GM23338 (cell line): Measurements from ENCODE around the gene NEU2. TPM values are rescaled to one million over a fixed set of nuclear protein-coding genes. Genes with fewer than 3 reads are reported as not detected.

Source experiments
- ATAC-seq: fragments of 200-7000 bp; cut with Tn5 transposase; 3 replicates; pipeline ENCODE4 v1.9.1; 2020
- DNase-seq: peaks from one replicate; pipeline ENCODE4 v3.0.0-alpha.2; 2015; ENCODE audit warnings: low spot score
- H2AFZ ChIP-seq: fragments of 200-600 bp; sonication (generic); 2 replicates; pipeline ENCODE4 v1.8.0; 2016; ENCODE audit warnings: antibody characterized with exemption, mild to moderate bottlenecking, moderate library complexity
- H3F3A ChIP-seq: fragments of 200-600 bp; sonication (generic); replicated peaks from 2 replicates; pipeline ENCODE4 v1.8.0; 2017; ENCODE audit warnings: antibody characterized with exemption, mixed run types, low read depth
- H3K27ac ChIP-seq: fragments of 200-600 bp; sonication (generic); 2 replicates; pipeline ENCODE4 v1.6.1; 2016; ENCODE audit warnings: low read depth
- H3K27me3 ChIP-seq: fragments of 200-600 bp; sonication (generic); 2 replicates; pipeline ENCODE4 v1.8.0; 2016; ENCODE audit warnings: mild to moderate bottlenecking, mixed run types, moderate library complexity; ENCODE audit not compliant: insufficient read depth
- H3K36me3 ChIP-seq: fragments of 200-600 bp; sonication (generic); 2 replicates; pipeline ENCODE4 v1.8.0; 2016; ENCODE audit warnings: mild to moderate bottlenecking; ENCODE audit not compliant: insufficient read depth
- H3K4me1 ChIP-seq: fragments of 200-600 bp; sonication (generic); 2 replicates; pipeline ENCODE4 v1.8.0; 2016; ENCODE audit warnings: mild to moderate bottlenecking, moderate library complexity; ENCODE audit not compliant: insufficient read depth
- H3K4me2 ChIP-seq: fragments of 200-600 bp; sonication (generic); 2 replicates; pipeline ENCODE4 v1.7.1; 2017; ENCODE audit warnings: mixed run types
- H3K4me3 ChIP-seq: fragments of 200-600 bp; sonication (generic); 2 replicates; pipeline ENCODE4 v1.6.1; 2016; ENCODE audit warnings: mixed run types
- H3K79me2 ChIP-seq: fragments of 200-600 bp; sonication (generic); replicated peaks from 2 replicates; pipeline ENCODE4 v1.8.0; 2017; ENCODE audit warnings: mild to moderate bottlenecking; ENCODE audit not compliant: insufficient read depth
- H3K9me2 ChIP-seq: fragments of 200-600 bp; sonication (generic); 2 replicates; pipeline ENCODE4 v1.8.0; 2017; ENCODE audit not compliant: insufficient read depth
- H4K20me1 ChIP-seq: fragments of 200-600 bp; sonication (generic); replicated peaks from 2 replicates; pipeline ENCODE4 v1.8.0; 2017; ENCODE audit warnings: mild to moderate bottlenecking; ENCODE audit not compliant: insufficient read depth
- H3K27ac Mint-ChIP-seq: 2 replicates; pipeline ENCODE4 v1.8.0; 2020; ENCODE audit warnings: inconsistent platforms, mild to moderate bottlenecking, moderate library complexity, mixed read lengths
- H3K27me3 Mint-ChIP-seq: 3 replicates; pipeline ENCODE4 v1.8.0; 2022; ENCODE audit warnings: low read depth, mild to moderate bottlenecking, moderate library complexity, mixed read lengths, inconsistent platforms; ENCODE audit not compliant: insufficient read depth, poor library complexity
- H3K36me3 Mint-ChIP-seq: 3 replicates; pipeline ENCODE4 v1.8.0; 2021; ENCODE audit warnings: low read depth, mild to moderate bottlenecking, inconsistent platforms, moderate library complexity, mixed read lengths
- H3K4me1 Mint-ChIP-seq: 3 replicates; pipeline ENCODE4 v1.8.0; 2020; ENCODE audit warnings: mild to moderate bottlenecking, inconsistent platforms, mixed read lengths
- H3K4me3 Mint-ChIP-seq: 3 replicates; pipeline ENCODE4 v1.8.0; 2021; ENCODE audit warnings: moderate library complexity, mild to moderate bottlenecking, inconsistent platforms, mixed read lengths
- H3K9me3 Mint-ChIP-seq: 3 replicates; pipeline ENCODE4 v1.8.0; 2020; ENCODE audit warnings: moderate library complexity, mild to moderate bottlenecking, inconsistent platforms, mixed read lengths
- CREB1 ChIP-seq: fragments of 250-450 bp; sonication (Bioruptor Pico); IDR thresholded peaks from 2 replicates; pipeline ENCODE4 v1.5.0; 2020; ENCODE audit warnings: low read depth, mild to moderate bottlenecking, moderate library complexity
- CTCF ChIP-seq, 2 experiments: fragments of 200-600 bp in 1 of 2; sonication (generic) in 1 of 2; conservative IDR thresholded peaks; 2 replicates each; pipeline versions ENCODE4 v1.5.1 to v1.6.1; 2016 to 2017; ENCODE audit warnings: antibody characterized with exemption in 2 of 2, low read depth in 2 of 2, mild to moderate bottlenecking in 2 of 2, moderate library complexity in 1 of 2
- EZH2 ChIP-seq: fragments of 200-600 bp; sonication (generic); IDR thresholded peaks from one replicate; pipeline ENCODE4 v1.8.0; 2017; ENCODE audit warnings: antibody characterized with exemption, mild to moderate bottlenecking, low read depth; ENCODE audit not compliant: unreplicated experiment
- EZH2phosphoT487 ChIP-seq: fragments of 200-600 bp; sonication (generic); IDR thresholded peaks from one replicate; pipeline ENCODE4 v1.8.1; 2018; ENCODE audit warnings: antibody characterized with exemption; ENCODE audit not compliant: unreplicated experiment
- JUNB ChIP-seq: IDR thresholded peaks from one replicate; pipeline ENCODE4 v1.6.1; 2016; ENCODE audit warnings: antibody characterized with exemption; ENCODE audit not compliant: unreplicated experiment
- NANOG ChIP-seq: IDR thresholded peaks from 2 replicates; pipeline ENCODE4 v1.6.1; 2016; ENCODE audit warnings: antibody characterized with exemption, borderline replicate concordance
- POLR2AphosphoS5 ChIP-seq: IDR thresholded peaks from 2 replicates; pipeline ENCODE4 v1.6.1; 2016; ENCODE audit warnings: antibody characterized with exemption, low read depth
- STAT1 ChIP-seq: IDR thresholded peaks from one replicate; pipeline ENCODE4 v1.6.1; 2016; ENCODE audit warnings: antibody characterized with exemption; ENCODE audit not compliant: unreplicated experiment
- ZNF114 ChIP-seq: fragments of 250-450 bp; sonication (Bioruptor Pico); IDR thresholded peaks from 2 replicates; pipeline ENCODE4 v1.5.0; 2020; ENCODE audit warnings: mild to moderate bottlenecking, moderate library complexity
- ZNF331 ChIP-seq: fragments of 250-450 bp; sonication (Bioruptor Pico); IDR thresholded peaks from 2 replicates; pipeline ENCODE4 v1.5.0; 2020; ENCODE audit warnings: low read depth, mild to moderate bottlenecking, moderate library complexity
- polyA plus RNA-seq: library from polyadenylated mRNA; unstranded; fragments of >200 nt; fragmentation: Nextera tagmentation; extraction: Ambion mirVana; gene quantifications from 2 replicates; pipeline ENCODE4 v1.2.1, GENCODE V29; 2016
- total RNA-seq: library from RNA; depleted of rRNA; stranded (reverse); fragments of >200 nt; shearing (Covaris generic); gene quantifications from 2 replicates; pipeline ENCODE4 v1.2.3, GENCODE V29; 2014
- TF ChIP-seq, protein P1 (sequence below): IDR thresholded peaks from one replicate; pipeline ENCODE4 v1.6.1; 2018; ENCODE audit warnings: antibody characterized with exemption; ENCODE audit not compliant: unreplicated experiment
- TF ChIP-seq, protein P2 (sequence below): IDR thresholded peaks from 2 replicates; pipeline ENCODE4 v1.6.1; 2016; ENCODE audit warnings: antibody characterized with exemption
- TF ChIP-seq, protein P3 (sequence below): fragments of 250-450 bp; sonication (Bioruptor Pico); IDR thresholded peaks from 2 replicates; pipeline ENCODE4 v1.5.0; 2020; ENCODE audit warnings: mild to moderate bottlenecking, moderate library complexity

NEU2 gene
- total and polyA plus RNA-seq, 2 experiments from 2014 or later: not detected

GRCh38 chr2:233005096-233005495 is 27.4 kb upstream of the NEU2 start:
- Mint-ChIP-seq H3K9me3 (no peaks in the 10 kb centered on the region), H3K27me3 (peaks cover 12% of the 10 kb centered on the region), H3K27ac (no peak overlapping the region), H3K4me3 (no peak overlapping the region), H3K4me1 (peaks cover 2% of the 10 kb centered on the region; the same call in 1 of the 3 replicates), H3K36me3 (no peaks in the 10 kb centered on the region)
- Histone ChIP-seq H3F3A (no peaks in the 10 kb centered on the region), H4K20me1 (no peaks in the 10 kb centered on the region), H3K9me2 (no peaks in the 10 kb centered on the region), H3K4me2 (no peak overlapping the region), H3K79me2 (no peaks in the 10 kb centered on the region), H3K4me3 (no peak overlapping the region), H3K36me3 (no peaks in the 10 kb centered on the region), H3K27me3 (no peaks in the 10 kb centered on the region), H2AFZ (no peak overlapping the region), H3K27ac (no peak overlapping the region), H3K4me1 (no peaks in the 10 kb centered on the region)
- ATAC-seq (no peak), DNase-seq (no peak)
- no peak for TF ChIP-seq EZH2phosphoT487
- TF ChIP-seq, protein P1, sequence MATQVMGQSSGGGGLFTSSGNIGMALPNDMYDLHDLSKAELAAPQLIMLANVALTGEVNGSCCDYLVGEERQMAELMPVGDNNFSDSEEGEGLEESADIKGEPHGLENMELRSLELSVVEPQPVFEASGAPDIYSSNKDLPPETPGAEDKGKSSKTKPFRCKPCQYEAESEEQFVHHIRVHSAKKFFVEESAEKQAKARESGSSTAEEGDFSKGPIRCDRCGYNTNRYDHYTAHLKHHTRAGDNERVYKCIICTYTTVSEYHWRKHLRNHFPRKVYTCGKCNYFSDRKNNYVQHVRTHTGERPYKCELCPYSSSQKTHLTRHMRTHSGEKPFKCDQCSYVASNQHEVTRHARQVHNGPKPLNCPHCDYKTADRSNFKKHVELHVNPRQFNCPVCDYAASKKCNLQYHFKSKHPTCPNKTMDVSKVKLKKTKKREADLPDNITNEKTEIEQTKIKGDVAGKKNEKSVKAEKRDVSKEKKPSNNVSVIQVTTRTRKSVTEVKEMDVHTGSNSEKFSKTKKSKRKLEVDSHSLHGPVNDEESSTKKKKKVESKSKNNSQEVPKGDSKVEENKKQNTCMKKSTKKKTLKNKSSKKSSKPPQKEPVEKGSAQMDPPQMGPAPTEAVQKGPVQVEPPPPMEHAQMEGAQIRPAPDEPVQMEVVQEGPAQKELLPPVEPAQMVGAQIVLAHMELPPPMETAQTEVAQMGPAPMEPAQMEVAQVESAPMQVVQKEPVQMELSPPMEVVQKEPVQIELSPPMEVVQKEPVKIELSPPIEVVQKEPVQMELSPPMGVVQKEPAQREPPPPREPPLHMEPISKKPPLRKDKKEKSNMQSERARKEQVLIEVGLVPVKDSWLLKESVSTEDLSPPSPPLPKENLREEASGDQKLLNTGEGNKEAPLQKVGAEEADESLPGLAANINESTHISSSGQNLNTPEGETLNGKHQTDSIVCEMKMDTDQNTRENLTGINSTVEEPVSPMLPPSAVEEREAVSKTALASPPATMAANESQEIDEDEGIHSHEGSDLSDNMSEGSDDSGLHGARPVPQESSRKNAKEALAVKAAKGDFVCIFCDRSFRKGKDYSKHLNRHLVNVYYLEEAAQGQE: no peak
- TF ChIP-seq JUNB: no peak
- TF ChIP-seq, protein P2, sequence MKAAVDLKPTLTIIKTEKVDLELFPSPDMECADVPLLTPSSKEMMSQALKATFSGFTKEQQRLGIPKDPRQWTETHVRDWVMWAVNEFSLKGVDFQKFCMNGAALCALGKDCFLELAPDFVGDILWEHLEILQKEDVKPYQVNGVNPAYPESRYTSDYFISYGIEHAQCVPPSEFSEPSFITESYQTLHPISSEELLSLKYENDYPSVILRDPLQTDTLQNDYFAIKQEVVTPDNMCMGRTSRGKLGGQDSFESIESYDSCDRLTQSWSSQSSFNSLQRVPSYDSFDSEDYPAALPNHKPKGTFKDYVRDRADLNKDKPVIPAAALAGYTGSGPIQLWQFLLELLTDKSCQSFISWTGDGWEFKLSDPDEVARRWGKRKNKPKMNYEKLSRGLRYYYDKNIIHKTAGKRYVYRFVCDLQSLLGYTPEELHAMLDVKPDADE: no peak
- TF ChIP-seq EZH2: no peak
- TF ChIP-seq CREB1 (CRISPR knock-in tag): no peak
- TF ChIP-seq NANOG: no peak
- TF ChIP-seq ZNF331 (CRISPR knock-in tag): no peak
- TF ChIP-seq ZNF114 (CRISPR knock-in tag): no peak
- TF ChIP-seq, protein P3, sequence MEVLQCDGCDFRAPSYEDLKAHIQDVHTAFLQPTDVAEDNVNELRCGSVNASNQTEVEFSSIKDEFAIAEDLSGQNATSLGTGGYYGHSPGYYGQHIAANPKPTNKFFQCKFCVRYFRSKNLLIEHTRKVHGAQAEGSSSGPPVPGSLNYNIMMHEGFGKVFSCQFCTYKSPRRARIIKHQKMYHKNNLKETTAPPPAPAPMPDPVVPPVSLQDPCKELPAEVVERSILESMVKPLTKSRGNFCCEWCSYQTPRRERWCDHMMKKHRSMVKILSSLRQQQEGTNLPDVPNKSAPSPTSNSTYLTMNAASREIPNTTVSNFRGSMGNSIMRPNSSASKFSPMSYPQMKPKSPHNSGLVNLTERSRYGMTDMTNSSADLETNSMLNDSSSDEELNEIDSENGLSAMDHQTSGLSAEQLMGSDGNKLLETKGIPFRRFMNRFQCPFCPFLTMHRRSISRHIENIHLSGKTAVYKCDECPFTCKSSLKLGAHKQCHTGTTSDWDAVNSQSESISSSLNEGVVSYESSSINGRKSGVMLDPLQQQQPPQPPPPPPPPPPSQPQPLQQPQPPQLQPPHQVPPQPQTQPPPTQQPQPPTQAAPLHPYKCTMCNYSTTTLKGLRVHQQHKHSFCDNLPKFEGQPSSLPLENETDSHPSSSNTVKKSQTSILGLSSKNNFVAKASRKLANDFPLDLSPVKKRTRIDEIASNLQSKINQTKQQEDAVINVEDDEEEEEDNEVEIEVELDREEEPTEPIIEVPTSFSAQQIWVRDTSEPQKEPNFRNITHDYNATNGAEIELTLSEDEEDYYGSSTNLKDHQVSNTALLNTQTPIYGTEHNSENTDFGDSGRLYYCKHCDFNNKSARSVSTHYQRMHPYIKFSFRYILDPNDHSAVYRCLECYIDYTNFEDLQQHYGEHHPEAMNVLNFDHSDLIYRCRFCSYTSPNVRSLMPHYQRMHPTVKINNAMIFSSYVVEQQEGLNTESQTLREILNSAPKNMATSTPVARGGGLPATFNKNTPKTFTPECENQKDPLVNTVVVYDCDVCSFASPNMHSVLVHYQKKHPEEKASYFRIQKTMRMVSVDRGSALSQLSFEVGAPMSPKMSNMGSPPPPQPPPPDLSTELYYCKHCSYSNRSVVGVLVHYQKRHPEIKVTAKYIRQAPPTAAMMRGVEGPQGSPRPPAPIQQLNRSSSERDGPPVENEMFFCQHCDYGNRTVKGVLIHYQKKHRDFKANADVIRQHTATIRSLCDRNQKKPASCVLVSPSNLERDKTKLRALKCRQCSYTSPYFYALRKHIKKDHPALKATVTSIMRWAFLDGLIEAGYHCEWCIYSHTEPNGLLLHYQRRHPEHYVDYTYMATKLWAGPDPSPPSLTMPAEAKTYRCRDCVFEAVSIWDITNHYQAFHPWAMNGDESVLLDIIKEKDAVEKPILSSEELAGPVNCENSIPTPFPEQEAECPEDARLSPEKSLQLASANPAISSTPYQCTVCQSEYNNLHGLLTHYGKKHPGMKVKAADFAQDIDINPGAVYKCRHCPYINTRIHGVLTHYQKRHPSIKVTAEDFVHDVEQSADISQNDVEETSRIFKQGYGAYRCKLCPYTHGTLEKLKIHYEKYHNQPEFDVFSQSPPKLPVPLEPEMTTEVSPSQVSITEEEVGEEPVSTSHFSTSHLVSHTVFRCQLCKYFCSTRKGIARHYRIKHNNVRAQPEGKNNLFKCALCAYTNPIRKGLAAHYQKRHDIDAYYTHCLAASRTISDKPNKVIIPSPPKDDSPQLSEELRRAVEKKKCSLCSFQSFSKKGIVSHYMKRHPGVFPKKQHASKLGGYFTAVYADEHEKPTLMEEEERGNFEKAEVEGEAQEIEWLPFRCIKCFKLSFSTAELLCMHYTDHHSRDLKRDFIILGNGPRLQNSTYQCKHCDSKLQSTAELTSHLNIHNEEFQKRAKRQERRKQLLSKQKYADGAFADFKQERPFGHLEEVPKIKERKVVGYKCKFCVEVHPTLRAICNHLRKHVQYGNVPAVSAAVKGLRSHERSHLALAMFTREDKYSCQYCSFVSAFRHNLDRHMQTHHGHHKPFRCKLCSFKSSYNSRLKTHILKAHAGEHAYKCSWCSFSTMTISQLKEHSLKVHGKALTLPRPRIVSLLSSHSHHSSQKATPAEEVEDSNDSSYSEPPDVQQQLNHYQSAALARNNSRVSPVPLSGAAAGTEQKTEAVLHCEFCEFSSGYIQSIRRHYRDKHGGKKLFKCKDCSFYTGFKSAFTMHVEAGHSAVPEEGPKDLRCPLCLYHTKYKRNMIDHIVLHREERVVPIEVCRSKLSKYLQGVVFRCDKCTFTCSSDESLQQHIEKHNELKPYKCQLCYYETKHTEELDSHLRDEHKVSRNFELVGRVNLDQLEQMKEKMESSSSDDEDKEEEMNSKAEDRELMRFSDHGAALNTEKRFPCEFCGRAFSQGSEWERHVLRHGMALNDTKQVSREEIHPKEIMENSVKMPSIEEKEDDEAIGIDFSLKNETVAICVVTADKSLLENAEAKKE: no peak
- TF ChIP-seq STAT1: no peak
- no peak for TF ChIP-seq CTCF (conservative IDR thresholded peaks at IDR 0.05; ENCODE audit: low read depth in 2 of 2)
- no peak for TF ChIP-seq POLR2AphosphoS5
